Mesenteric fat pad (tissue), 1 donor: ENCODE measurements around the gene TBC1D16. TPM values are rescaled to one million over a fixed set of nuclear protein-coding genes. Genes with fewer than 3 reads are reported as not detected.
A peak's percentile ranks its signal among the peaks of the same experiment; 100 is the strongest.
"Not testable (repeated sequence)": the region's sequence is repeated elsewhere in the genome, so short reads cannot be mapped to it uniquely, and the experiment has no call there.

Experiments
- DNase-seq: peaks from one replicate; pipeline ENCODE4 v3.0.0-alpha.2; 2020; ENCODE audit warnings: low spot score
- total RNA-seq: library from RNA; stranded (reverse); fragmentation: NEBNext Ultra II Directional; extraction: Animal tissue kit (Norgen Biotek cat#: 25700); gene quantifications from one replicate; pipeline ENCODE4 v1.2.1, GENCODE V29; 2021
- donor health status: DM: yes; HTN: yes; CAD: no.

The TBC1D16 gene
- total RNA-seq, 1 donor from 2014 or later = 111 TPM

DNA sequence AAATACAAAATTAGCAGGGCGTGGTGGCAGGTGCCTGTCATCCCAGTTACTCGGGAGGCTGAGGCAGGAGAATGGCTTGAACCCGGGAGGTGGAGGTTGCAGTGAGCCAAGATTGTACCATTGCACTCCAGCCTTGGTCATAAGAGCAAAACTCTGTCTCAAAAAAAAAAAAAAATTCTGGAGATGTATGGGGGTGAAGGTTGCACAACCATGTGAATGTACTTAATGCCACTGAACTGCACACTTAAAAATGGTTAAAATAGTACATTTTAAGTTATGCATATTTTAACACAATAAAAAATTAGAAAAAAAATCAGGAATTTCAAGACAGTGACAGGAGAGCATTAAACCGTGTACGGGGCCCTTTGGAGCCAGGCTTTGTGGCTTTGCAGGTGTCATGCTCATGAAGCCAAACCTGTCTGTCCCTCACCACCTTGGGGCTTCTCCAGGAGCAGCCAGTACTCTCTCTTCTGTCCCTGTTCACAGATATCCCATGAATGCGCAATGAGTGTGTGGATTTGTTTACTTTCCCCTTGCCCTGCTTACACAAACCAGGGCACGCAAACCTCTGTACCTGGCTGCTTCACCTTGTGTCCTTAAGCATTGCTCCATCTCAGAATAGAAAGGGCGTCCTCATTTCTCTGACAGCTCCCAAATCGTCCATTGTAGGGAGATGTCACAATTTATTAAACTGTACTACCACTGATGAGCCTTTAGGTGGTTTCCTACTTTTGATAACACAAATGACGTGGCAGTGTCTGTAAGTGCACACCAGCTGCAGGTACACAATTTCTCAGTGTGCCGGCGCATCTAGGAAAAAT, 138.2 kb downstream of the TBC1D16 start:
- DNase-seq = peak; percentile 26

DNA sequence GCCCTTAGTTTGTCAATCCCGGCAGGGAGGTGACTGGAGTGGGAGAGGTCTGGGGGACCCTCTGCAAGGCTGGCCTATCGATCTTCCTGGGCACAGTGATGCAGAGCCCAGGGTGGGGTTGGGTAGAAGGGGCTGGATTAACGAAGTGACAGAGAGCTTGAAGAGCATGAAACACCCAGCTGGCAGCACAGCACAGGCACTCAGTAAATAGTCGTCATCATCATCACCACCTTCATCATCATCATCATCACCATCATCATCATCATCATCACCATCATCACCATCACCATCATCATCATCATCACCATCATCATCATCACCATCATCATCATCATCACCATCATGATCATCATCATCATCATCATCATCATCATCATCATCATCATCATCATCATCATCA, 142.2 kb downstream of the TBC1D16 start:
- not testable (repeated sequence) for DNase-seq

DNA sequence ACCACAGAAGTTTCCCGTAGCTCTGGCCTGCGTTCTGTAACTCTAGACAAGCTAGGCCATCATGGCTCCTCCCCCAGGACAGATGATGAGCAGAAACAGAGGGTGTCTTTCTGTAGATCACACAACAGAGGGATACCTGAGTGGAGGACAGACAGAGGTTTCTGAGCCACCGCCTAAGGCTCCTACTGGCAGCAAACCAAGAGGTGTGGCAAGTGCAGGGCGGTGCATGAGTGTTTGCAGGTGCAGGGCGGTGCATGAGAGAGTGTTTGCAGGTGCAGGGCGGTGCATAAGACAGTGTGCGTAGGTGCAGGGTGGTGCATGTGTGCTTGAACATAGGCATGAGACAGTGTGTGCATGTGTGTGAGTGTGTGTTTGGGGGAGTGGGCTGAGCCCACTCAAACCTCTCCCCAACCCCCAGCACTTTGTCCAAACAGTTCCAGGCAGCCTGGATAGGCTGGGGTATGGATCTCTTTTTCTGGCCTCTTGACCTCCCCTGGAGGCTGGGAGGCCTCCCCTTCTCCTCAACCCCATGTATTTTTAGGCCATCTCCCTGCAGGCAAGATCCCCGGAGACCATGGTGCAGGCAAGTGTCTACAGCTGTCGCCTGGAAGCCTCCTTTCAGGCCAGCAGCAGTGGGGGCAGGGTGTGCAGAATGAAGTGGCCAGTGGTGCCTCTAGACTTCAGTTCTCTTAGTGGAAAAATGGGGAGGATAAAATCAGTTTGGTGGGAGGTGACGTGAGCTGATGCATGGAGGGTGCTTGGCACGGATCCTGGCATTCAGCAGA, 143.0 kb downstream of the TBC1D16 start:
- peak; percentile 74 for DNase-seq

DNA sequence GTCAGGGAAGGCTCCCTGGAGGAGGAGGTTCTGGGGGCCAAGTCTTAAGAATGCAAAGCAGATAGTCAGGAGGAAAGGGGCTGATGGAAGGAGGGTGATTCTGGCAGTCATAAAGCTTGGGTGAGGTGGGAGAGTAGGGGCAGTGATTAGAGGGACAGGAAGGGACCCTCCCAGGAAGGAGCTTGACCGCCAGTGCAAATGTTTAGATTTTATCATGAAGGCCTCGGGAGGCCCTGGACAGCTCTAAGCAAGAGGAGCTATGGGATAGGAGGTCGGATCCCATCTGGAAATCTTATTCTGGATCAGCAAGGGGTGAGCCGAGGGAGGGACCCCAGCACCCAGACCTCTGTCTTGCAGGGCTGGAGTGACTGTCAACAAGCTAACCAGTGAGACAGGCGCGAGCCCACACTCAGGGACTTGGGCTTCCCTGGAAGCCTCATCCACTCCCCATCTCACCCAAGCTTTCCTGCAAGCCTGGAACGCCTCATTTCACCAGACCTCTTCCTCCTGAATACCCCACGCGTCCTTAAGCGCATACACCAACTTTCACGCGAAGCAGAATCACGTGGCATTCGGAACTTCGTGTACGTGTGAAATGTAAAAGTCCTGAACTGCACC, 144.4 kb downstream of the TBC1D16 start:
- peak; percentile 53 for DNase-seq

DNA sequence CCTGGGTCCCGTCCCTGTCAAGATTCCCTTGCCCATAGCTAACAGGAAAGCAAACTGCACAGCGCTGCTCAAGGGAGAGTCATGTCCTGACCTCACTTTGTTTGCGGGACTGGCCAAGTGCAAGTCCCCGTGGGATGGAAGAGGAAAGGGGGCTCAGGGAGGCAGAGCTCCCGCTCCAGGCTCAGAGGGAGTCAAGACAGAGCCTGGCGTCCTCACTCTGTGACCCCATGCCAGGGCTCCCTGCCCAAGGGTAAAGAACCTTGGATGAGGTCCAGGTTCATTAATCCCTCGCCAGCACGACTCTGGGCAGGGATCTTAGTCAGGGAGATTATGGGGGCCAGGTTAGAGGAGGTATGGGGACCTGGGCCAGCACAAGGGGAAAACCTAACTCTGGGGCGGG, 145.0 kb downstream of the TBC1D16 start:
- DNase-seq = peak; percentile 75

DNA sequence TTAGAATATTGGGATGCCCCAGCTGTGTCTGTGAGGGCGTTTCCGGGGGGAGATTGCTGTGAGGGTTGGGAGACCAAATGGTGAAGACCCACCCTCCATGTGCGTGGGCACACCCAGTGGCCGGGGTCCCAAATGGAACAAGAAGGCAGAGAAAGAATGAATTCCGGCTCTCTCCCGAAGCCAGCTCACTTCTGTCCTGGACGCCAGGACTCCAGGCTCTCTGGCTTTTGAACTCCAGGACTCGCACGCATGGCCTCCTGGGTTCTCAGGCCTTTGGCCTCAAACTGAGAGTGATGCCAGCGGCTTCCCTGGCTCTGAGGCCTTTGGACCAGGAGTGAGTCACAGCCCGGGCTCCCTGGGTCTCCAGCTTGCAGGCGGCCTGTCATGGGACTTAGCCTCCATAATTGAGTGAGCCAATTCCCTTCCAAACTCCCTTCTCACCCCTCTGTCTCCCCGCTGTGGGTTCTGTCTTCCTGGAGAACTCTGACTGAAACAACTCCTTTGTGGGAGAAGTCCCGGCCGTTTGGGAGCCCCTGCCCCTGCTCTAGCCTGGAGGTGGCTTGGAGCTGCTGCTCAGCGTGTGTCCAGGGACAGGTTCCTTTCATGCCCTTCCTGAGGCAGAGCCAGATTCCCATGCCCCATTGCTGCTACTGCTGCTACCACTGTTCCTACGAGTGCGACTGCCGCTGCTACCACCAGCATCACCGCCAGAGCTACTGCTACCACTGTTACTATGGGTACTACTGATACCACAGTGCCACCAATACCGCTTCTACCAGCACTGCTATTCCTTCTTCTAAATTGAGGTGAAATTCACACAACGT, 146.6 kb downstream of the TBC1D16 start:
- peak; percentile 87 for DNase-seq

DNA sequence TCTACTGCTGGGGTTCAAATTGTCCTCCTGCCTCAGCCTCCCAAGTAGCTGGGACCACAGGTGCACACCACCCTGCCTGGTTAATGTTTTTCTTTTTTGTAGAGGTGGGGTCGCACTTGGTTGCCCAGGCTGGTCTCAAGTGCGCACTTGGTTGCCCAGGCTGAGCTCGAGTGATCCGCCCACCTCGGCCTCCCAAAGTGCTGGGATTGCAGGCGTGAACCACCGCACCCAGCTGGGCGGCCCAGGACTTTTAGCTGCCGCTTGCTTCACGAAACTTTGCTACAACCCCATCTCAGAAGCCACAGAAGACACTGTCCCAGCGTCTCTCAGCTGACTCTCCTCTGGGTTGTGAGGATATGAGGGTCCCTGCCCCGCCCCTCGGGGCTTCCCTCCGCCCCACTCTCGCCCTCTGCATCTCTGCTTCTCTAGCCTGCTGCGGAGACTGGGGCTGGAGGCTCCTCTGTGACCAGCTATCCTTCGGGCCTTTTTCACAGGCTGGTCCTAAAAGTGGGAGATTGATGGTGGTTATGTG, 147.6 kb downstream of the TBC1D16 start:
- DNase-seq = peak; percentile 72

DNA sequence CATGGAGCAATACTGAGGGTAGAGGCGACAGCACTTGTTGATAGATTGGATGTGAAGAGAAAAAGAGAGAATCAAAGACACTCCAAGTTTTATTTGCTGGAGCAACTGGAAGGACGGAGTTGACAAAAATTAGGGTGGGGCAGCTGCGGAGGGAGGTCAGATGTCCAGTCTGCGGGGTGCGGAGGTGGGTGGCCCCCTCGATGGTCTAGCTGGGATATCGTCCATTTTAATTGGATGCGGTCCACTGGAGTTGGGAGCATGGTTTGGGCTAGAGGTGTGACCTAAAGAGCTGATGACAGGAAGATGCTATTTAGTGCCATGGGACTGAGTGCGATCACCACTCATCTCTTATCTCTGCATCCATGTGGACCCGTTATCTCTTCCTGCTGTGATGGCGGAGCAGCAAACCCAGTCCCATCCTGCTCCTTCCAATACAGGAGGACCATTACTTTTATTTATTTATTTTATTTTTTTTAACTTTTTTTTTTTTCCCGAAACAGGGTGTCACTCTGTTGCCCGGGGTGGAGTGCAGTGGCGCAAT, 148.2 kb downstream of the TBC1D16 start:
- DNase-seq = peak; percentile 53

DNA sequence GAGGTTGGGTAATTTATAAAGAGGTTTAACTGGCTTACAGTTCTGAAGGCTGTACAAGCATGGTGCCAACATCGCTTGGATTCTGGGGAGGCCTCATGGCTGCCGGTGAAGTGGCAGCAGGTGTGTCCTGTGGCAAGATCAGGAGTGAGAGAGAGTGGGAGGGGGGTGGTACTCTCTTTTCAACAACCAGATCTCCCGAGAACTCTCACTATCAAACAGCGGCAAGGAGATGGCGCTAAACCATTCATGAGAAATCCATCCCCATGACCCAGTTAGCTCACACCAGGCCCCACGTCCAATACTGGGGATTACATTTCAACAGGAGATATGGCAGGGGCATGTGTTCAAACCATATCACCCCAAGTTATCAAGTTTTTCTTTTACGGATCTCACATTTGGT, 152.5 kb downstream of the TBC1D16 start:
- DNase-seq = no peak

Other genes with a start within 250 kb of the TBC1D16 start
- gene CBX8, start 238.8 kb downstream of the TBC1D16 start, total RNA-seq = 7.5 TPM
- 16.9 TPM for gene CBX4, start 196.4 kb downstream of the TBC1D16 start, total RNA-seq
- gene CCDC40, start 770 bp upstream of the TBC1D16 start, total RNA-seq = 7.9 TPM
- 61.4 TPM for gene GAA, start 65.7 kb upstream of the TBC1D16 start, total RNA-seq
- 92.0 TPM for gene EIF4A3, start 111.3 kb upstream of the TBC1D16 start, total RNA-seq
- not detected for gene CARD14, start 134.2 kb upstream of the TBC1D16 start, total RNA-seq
- gene SGSH, start 184.5 kb upstream of the TBC1D16 start, total RNA-seq = 44.7 TPM
- 13.2 TPM for gene SLC26A11, start 184.6 kb upstream of the TBC1D16 start, total RNA-seq
- gene RNF213, start 225.0 kb upstream of the TBC1D16 start, total RNA-seq = 168 TPM